Stimulated activated CD8-positive, alpha-beta memory T cell treated with anti-CD3 and anti-CD28 coated beads, Interleukin-7, amount 100 ng/mL, for 48 hours (primary cell): ENCODE results near the gene CIAO3.

Experiments used
- DNase-seq, 2 donors: peaks; one replicate each; pipeline ENCODE4 v3.0.0-alpha.2; 2020; ENCODE audit warnings: low read depth in 1 of 2; ENCODE audit errors: extremely low read depth in 1 of 2

The CIAO3 gene

GRCh38 chr16:711548-712320, 29.1 kb downstream of the CIAO3 start:
- DNase-seq: no peak

- DNase-seq: no peak
Measured at GRCh38 chr16:711084-711483, 29.7 kb downstream of the CIAO3 start.

GRCh38 chr16:710500-711075, 30.2 kb downstream of the CIAO3 start:
- no peak for DNase-seq

- no peak for DNase-seq
Measured at GRCh38 chr16:709566-710499, 31.0 kb downstream of the CIAO3 start.

GRCh38 chr16:708959-709358, 31.8 kb downstream of the CIAO3 start:
- no peak for DNase-seq

- no peak for DNase-seq
Measured at GRCh38 chr16:708019-708418, 32.8 kb downstream of the CIAO3 start.

- DNase-seq: no peak
Measured at GRCh38 chr16:707062-707538, 33.7 kb downstream of the CIAO3 start.

GRCh38 chr16:706189-707061, 34.4 kb downstream of the CIAO3 start:
- no peak for DNase-seq

GRCh38 chr16:705431-706188, 35.2 kb downstream of the CIAO3 start, which contains the start of gene FBXL16:
FBXL16 (minus strand) TSS chr16:705801; CDS start chr16:697405, 8,396 bp downstream.
- DNase-seq: no peak

- no peak for DNase-seq
Measured at GRCh38 chr16:704552-705380, 36.0 kb downstream of the CIAO3 start.

- DNase-seq: no peak
Measured at GRCh38 chr16:704047-704446, 36.8 kb downstream of the CIAO3 start.

- no peak for DNase-seq
Measured at GRCh38 chr16:703406-703805, 37.4 kb downstream of the CIAO3 start.

- DNase-seq: no peak
Measured at GRCh38 chr16:702341-702740, 38.5 kb downstream of the CIAO3 start.

GRCh38 chr16:700684-701584, 39.9 kb downstream of the CIAO3 start:
- DNase-seq: no peak

GRCh38 chr16:698911-699671, 41.7 kb downstream of the CIAO3 start:
- no peak for DNase-seq

GRCh38 chr16:695355-696089, 45.3 kb downstream of the CIAO3 start:
- peak in 1 of 2 donors; percentile 56 for DNase-seq
